H9 (cell line): Measurements from ENCODE around the gene OTUD6A. TPM values are rescaled to one million over a fixed set of nuclear protein-coding genes. Genes with fewer than 3 reads are reported as not detected.

ENCODE experiments used
- DNase-seq: peaks from one replicate; pipeline ENCODE4 v3.0.0-alpha.2; 2017
- H2AFZ ChIP-seq: one replicate; pipeline ENCODE4 v1.6.1; 2013; ENCODE audit warnings: mild to moderate bottlenecking, low read length, control low read depth, moderate library complexity
- H2AK5ac ChIP-seq: 2 replicates; pipeline ENCODE4 v1.6.1; 2013; ENCODE audit warnings: low read length, control low read depth, mixed read lengths; ENCODE audit not compliant: insufficient read length
- H2BK120ac ChIP-seq: one replicate; pipeline ENCODE4 v1.6.1; 2013; ENCODE audit warnings: low read depth, mild to moderate bottlenecking, low read length, control low read depth, inconsistent platforms; ENCODE audit not compliant: poor library complexity, severe bottlenecking
- H2BK12ac ChIP-seq: 2 replicates; pipeline ENCODE4 v1.6.1; 2013; ENCODE audit warnings: low read length, control low read depth, mixed read lengths, low read depth; ENCODE audit not compliant: insufficient read length
- H2BK15ac ChIP-seq: 2 replicates; pipeline ENCODE4 v1.6.1; 2013; ENCODE audit warnings: low read depth, low read length, control low read depth
- H2BK20ac ChIP-seq: one replicate; pipeline ENCODE4 v1.6.1; 2013; ENCODE audit warnings: low read depth, mild to moderate bottlenecking, low read length, control low read depth, inconsistent platforms; ENCODE audit not compliant: poor library complexity, severe bottlenecking
- H2BK5ac ChIP-seq: 2 replicates; pipeline ENCODE4 v1.6.1; 2013; ENCODE audit warnings: low read length, control low read depth, mixed read lengths; ENCODE audit not compliant: insufficient read length
- H3K14ac ChIP-seq: 2 replicates; pipeline ENCODE4 v1.6.1; 2013; ENCODE audit warnings: low read length, control low read depth; ENCODE audit not compliant: insufficient read depth
- H3K18ac ChIP-seq: 2 replicates; pipeline ENCODE4 v1.6.1; 2013; ENCODE audit warnings: low read depth, mild to moderate bottlenecking, mixed read lengths, low read length, control low read depth; ENCODE audit not compliant: insufficient read length
- H3K23ac ChIP-seq: 2 replicates; pipeline ENCODE4 v1.6.1; 2013; ENCODE audit warnings: low read length, control low read depth, mixed read lengths, low read depth; ENCODE audit not compliant: insufficient read length
- H3K23me2 ChIP-seq: 2 replicates; pipeline ENCODE4 v1.6.1; 2013; ENCODE audit warnings: low read depth, mild to moderate bottlenecking, mixed read lengths, low read length, control low read depth; ENCODE audit not compliant: insufficient read length, poor library complexity, severe bottlenecking
- H3K27ac ChIP-seq: 2 replicates; pipeline ENCODE4 v1.5.1; 2013; ENCODE audit warnings: low read length, control low read depth, mixed read lengths, low read depth; ENCODE audit not compliant: insufficient read length
- H3K27me3 ChIP-seq: 2 replicates; pipeline ENCODE4 v1.6.1; 2013; ENCODE audit warnings: low read length, control low read depth, inconsistent platforms; ENCODE audit not compliant: insufficient read depth
- H3K4ac ChIP-seq: 2 replicates; pipeline ENCODE4 v1.6.1; 2013; ENCODE audit warnings: low read depth, mild to moderate bottlenecking, control low read depth, inconsistent platforms, low read length, moderate library complexity
- H3K4me1 ChIP-seq: 2 replicates; pipeline ENCODE4 v1.6.1; 2013; ENCODE audit warnings: low read length, control low read depth, inconsistent platforms; ENCODE audit not compliant: insufficient read depth
- H3K4me2 ChIP-seq: 2 replicates; pipeline ENCODE4 v1.6.1; 2013; ENCODE audit warnings: low read length, control low read depth, mixed read lengths; ENCODE audit not compliant: insufficient read length, insufficient read depth
- H3K56ac ChIP-seq: 2 replicates; pipeline ENCODE4 v1.6.1; 2013; ENCODE audit warnings: low read depth, mild to moderate bottlenecking, mixed read lengths, low read length, control low read depth; ENCODE audit not compliant: insufficient read length
- H3K79me1 ChIP-seq: 2 replicates; pipeline ENCODE4 v1.6.1; 2013; ENCODE audit warnings: low read depth, mild to moderate bottlenecking, moderate library complexity, low read length, control low read depth, inconsistent platforms; ENCODE audit not compliant: insufficient read depth, poor library complexity, severe bottlenecking
- H3K79me2 ChIP-seq: 2 replicates; pipeline ENCODE4 v1.6.1; 2013; ENCODE audit warnings: low read length, control low read depth, inconsistent platforms; ENCODE audit not compliant: insufficient read depth
- H3K9ac ChIP-seq: 2 replicates; pipeline ENCODE4 v1.6.1; 2013; ENCODE audit warnings: low read length, control low read depth, mixed read lengths; ENCODE audit not compliant: insufficient read length; ENCODE audit errors: extremely low read depth
- H3K9me3 ChIP-seq: one replicate; pipeline ENCODE4 v1.6.1; 2013; ENCODE audit warnings: low read depth, low read length, inconsistent platforms; ENCODE audit not compliant: control insufficient read depth
- H3T11ph ChIP-seq: one replicate; pipeline ENCODE4 v1.6.1; 2013; ENCODE audit warnings: mild to moderate bottlenecking, low read length, control low read depth, inconsistent platforms
- H4K20me1 ChIP-seq: one replicate; pipeline ENCODE4 v1.6.1; 2013; ENCODE audit not compliant: control insufficient read depth, insufficient read length, insufficient read depth
- H4K5ac ChIP-seq: 2 replicates; pipeline ENCODE4 v1.6.1; 2013; ENCODE audit warnings: low read depth, mild to moderate bottlenecking, mixed read lengths, low read length, control low read depth; ENCODE audit not compliant: insufficient read length
- H4K8ac ChIP-seq: replicated peaks from 2 replicates; pipeline ENCODE4 v1.6.1; 2013; ENCODE audit warnings: low read length, control low read depth, mixed read lengths, low read depth; ENCODE audit not compliant: insufficient read length
- H4K91ac ChIP-seq: 2 replicates; pipeline ENCODE4 v1.6.1; 2013; ENCODE audit warnings: low read depth, mild to moderate bottlenecking, moderate library complexity, mixed read lengths, low read length, control low read depth; ENCODE audit not compliant: insufficient read length
- H3K27ac Mint-ChIP-seq, 3 experiments: 2 replicates in 2 of 3; 3 replicates in 1 of 3; pipeline ENCODE4 v1.8.0; 2020 to 2021; ENCODE audit warnings: mixed read lengths in 3 of 3, mild to moderate bottlenecking in 1 of 3, moderate library complexity in 1 of 3
- H3K27me3 Mint-ChIP-seq: 2 replicates; pipeline ENCODE4 v1.8.0; 2021; ENCODE audit warnings: low read depth, mild to moderate bottlenecking, moderate library complexity, mixed read lengths
- H3K36me3 Mint-ChIP-seq, 3 experiments: 2 replicates in 2 of 3; 3 replicates in 1 of 3; pipeline ENCODE4 v1.8.0; 2020 to 2021; ENCODE audit warnings: low read depth in 3 of 3, mixed read lengths in 3 of 3; ENCODE audit not compliant: insufficient read depth in 1 of 3
- H3K4me1 Mint-ChIP-seq, 2 experiments: 2 replicates each; pipeline ENCODE4 v1.8.0; 2020; ENCODE audit warnings: mixed read lengths in 2 of 2
- H3K4me3 Mint-ChIP-seq, 2 experiments: 2 replicates in 1 of 2; 3 replicates in 1 of 2; pipeline ENCODE4 v1.8.0; 2020 to 2021; ENCODE audit warnings: mild to moderate bottlenecking in 2 of 2, mixed read lengths in 2 of 2, moderate library complexity in 1 of 2
- H3K9me3 Mint-ChIP-seq, 2 experiments: 2 replicates in 1 of 2; 3 replicates in 1 of 2; pipeline ENCODE4 v1.8.0; 2020; ENCODE audit warnings: mild to moderate bottlenecking in 2 of 2, mixed read lengths in 2 of 2, moderate library complexity in 1 of 2
- WGBS: extraction: QIAGEN DNeasy Blood & Tissue Kit; methylation state at CpG from one replicate; pipeline ENCODE4 v1.1.7; 2013; ENCODE audit warnings: missing lambda C conversion rate, low lambda C conversion rate, mixed read lengths; ENCODE audit not compliant: insufficient read length; ENCODE audit errors: extremely low coverage; 5-methylcytosine and 5-hydroxymethylcytosine counted together
- total RNA-seq: library from RNA; stranded (reverse); gene quantifications from 2 replicates; pipeline ENCODE4 v1.2.1, GENCODE V29; 2021
- TF ChIP-seq, protein P1 (sequence below): fragments of 200-600 bp; sonication (generic); conservative IDR thresholded peaks from 3 replicates; pipeline ENCODE4 v1.8.0; 2021; ENCODE audit warnings: antibody characterized with exemption, mild to moderate bottlenecking

The OTUD6A gene
- total RNA-seq, 1 experiment from 2014 or later, result not detected

DNA sequence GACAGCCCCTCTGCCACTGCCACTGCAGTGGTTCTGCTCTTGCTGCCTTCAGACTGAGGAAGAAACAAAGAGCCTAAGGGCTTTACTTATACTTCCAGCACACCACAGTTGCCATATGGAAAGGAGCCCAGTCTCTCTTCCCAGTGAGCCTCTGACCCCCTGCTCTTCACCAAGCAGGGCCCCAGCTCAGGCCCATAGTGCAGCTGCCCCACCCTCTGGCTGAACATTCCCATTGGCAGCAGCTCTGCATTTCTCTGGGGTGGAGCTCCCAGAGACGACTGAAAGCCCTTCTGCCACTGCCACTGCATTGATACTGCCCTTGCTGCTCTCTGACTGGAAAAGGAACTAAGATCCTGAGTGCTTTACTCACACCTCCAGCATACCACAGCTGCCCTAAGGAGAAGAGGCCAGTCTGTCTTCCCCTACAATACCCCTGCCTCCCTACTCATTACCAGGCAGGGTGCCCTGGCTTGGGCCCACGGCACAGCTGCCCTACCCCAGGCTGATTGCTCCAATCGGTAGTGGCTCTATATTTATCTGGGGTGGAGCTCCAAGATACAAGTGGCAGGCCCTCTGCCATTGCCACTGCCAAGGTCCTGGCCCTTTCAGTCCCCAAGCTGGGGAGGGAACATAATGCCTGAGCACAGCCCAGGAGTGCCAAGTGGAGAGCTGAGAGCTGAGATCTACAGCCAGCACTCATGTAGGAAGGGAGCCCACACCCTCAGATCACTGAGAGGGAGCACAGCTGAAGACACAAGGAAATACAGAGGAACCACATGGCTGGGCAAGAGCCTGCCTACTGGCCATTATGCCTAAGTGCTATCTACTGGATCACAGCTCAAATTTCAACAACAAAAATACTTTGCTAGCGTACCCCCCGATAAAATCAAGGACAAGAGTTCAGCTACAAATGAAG lies 48.5 kb upstream of the OTUD6A start:
- no peak overlapping the region for H3K18ac ChIP-seq
- peaks cover 0 to 4% (median 1%) of the 10 kb centered on the region in 3 experiments; a peak in 5 of 7 replicates for H3K36me3 Mint-ChIP-seq
- no peaks in the 10 kb centered on the region for H4K20me1 ChIP-seq
- H3K9me3 ChIP-seq, result peaks cover 11% of the 10 kb centered on the region
- H3K56ac ChIP-seq, result no peak overlapping the region
- no peak overlapping the region for H3K4me2 ChIP-seq
- no peak overlapping the region for H3K14ac ChIP-seq
- no peak overlapping the region for H3K27ac Mint-ChIP-seq
- no peak overlapping the region for H4K91ac ChIP-seq
- H3K27ac ChIP-seq, result no peak overlapping the region
- no peaks in the 10 kb centered on the region for H3K79me2 ChIP-seq
- H2BK120ac ChIP-seq, result no peak overlapping the region
- H3K4me1 Mint-ChIP-seq, result peaks cover 0 to 6% of the 10 kb centered on the region in 2 experiments; a peak in 1 of 4 replicates
- no peak overlapping the region for H4K8ac ChIP-seq
- no peak overlapping the region for H2BK20ac ChIP-seq
- no peak overlapping the region for H4K5ac ChIP-seq
- no peak overlapping the region for H2BK15ac ChIP-seq
- no peaks in the 10 kb centered on the region for H3K23me2 ChIP-seq
- no peaks in the 10 kb centered on the region; the same call in 1 of the 2 replicates for H3K4me1 ChIP-seq
- H2BK5ac ChIP-seq, result no peak overlapping the region
- TF ChIP-seq, protein P1, sequence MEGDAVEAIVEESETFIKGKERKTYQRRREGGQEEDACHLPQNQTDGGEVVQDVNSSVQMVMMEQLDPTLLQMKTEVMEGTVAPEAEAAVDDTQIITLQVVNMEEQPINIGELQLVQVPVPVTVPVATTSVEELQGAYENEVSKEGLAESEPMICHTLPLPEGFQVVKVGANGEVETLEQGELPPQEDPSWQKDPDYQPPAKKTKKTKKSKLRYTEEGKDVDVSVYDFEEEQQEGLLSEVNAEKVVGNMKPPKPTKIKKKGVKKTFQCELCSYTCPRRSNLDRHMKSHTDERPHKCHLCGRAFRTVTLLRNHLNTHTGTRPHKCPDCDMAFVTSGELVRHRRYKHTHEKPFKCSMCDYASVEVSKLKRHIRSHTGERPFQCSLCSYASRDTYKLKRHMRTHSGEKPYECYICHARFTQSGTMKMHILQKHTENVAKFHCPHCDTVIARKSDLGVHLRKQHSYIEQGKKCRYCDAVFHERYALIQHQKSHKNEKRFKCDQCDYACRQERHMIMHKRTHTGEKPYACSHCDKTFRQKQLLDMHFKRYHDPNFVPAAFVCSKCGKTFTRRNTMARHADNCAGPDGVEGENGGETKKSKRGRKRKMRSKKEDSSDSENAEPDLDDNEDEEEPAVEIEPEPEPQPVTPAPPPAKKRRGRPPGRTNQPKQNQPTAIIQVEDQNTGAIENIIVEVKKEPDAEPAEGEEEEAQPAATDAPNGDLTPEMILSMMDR, result no peak
- H2AFZ ChIP-seq, result no peak overlapping the region
- no peak overlapping the region for H3T11ph ChIP-seq
- no peaks in the 10 kb centered on the region; the same call in none of the 2 replicates for H3K27me3 Mint-ChIP-seq
- H3K79me1 ChIP-seq, result no peaks in the 10 kb centered on the region
- no CpG with 5 or more reads among the region's 5 CpGs for WGBS
- no peak overlapping the region for H2AK5ac ChIP-seq
- no peak for DNase-seq
- no peak overlapping the region for H3K9ac ChIP-seq
- no peak overlapping the region for H3K4me3 Mint-ChIP-seq
- no peak overlapping the region for H2BK12ac ChIP-seq
- no peak overlapping the region for H3K4ac ChIP-seq
- H3K27me3 ChIP-seq, result no peaks in the 10 kb centered on the region
- no peak overlapping the region for H3K23ac ChIP-seq
- H3K9me3 Mint-ChIP-seq, result peaks cover 79 to 86% of the 10 kb centered on the region in 2 experiments
